ENCODE measurements around the gene LDLRAD3. TPM values are rescaled to one million over a fixed set of nuclear protein-coding genes. Genes with fewer than 3 reads are reported as not detected.

The LDLRAD3 gene
- total RNA-seq, 1 experiment from 2014 or later, result 19.0 TPM

DNA sequence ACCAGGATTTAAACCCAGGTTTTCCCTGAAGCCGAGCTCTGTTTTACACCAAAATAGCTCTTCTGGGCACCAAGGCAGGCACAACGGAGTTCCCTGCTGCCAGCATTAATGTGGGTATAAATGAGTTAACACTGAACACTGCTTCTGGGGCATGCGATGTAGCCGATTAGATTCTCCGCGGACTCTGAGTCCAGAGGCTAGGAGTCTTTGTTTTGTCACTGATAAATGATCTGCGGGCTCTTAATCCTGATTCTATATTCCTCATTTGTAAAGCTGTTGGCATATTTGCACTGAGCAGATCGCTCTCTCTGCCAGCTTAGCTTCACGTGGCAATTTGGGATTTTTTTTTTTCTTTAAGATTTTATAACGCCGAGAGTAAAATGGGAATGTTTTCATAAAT lies 16.8 kb upstream of the LDLRAD3 start:
- Histone ChIP-seq H3K9me2 (ENCODE audit: insufficient read depth) (no peaks in the 10 kb centered on the region), H3K4me2 (ENCODE audit: low read length) (no peak overlapping the region), H3K9me3 (ENCODE audit: control insufficient read depth in 1 of 2, insufficient read depth in 1 of 2, low read depth in 1 of 2, low read length in 2 of 2) (no peaks in the 10 kb centered on the region), H3K79me2 (ENCODE audit: insufficient read depth, low read length) (no peaks in the 10 kb centered on the region), H3K9ac (ENCODE audit: low read length) (no peak overlapping the region), H4K20me1 (ENCODE audit: insufficient read depth) (no peaks in the 10 kb centered on the region), H3K27me3 (ENCODE audit: insufficient read depth, low read length) (0 out of 2 replicates have a peak, but pooled peaks cover 3% of the 10 kb centered on the region), H3K4me1 (ENCODE audit: control insufficient read depth in 1 of 2, insufficient read depth in 2 of 2, low read length in 2 of 2) (peaks cover 6 to 10% of the 10 kb centered on the region in 2 experiments), H2AFZ (ENCODE audit: low read depth, low read length, poor library complexity, severe bottlenecking) (peak overlapping the region; percentile 70), H3K27ac (ENCODE audit: low read depth, low read length) (no peak overlapping the region), H3K36me3 (ENCODE audit: control insufficient read depth in 1 of 2, insufficient read depth in 2 of 2, low read length in 2 of 2) (no peaks in the 10 kb centered on the region), H3K4me3 (replicated peaks in 1 of 2; ENCODE audit: low read depth in 1 of 2, low read length in 2 of 2) (no peak overlapping the region)
- CTCF ChIA-PET, result interaction anchor here (1.1 kb wide), 1 partner anchor 105 kb away, joined by 3 read pairs; no protein-coding TSS in a partner anchor
- no peak for ATAC-seq
- intact Hi-C loops (cut with micrococcal nuclease), result no loop called here
- TF ChIP-seq CEBPB (IDR thresholded peaks at IDR 0.05; ENCODE audit: low read depth) (no peak), ZNF274 (IDR thresholded peaks at IDR 0.05; ENCODE audit: low read depth, low read length) (no peak), SRF (IDR thresholded peaks at IDR 0.05; ENCODE audit: low read depth) (no peak), RAD21 (IDR thresholded peaks at IDR 0.05; ENCODE audit: low read depth) (no peak), EZH2phosphoT487 (IDR thresholded peaks at IDR 0.05; ENCODE audit: borderline replicate concordance) (no peak), ATF3 (IDR thresholded peaks at IDR 0.05) (no peak), EGR1 (IDR thresholded peaks at IDR 0.05; ENCODE audit: low read depth) (no peak), JUND (IDR thresholded peaks at IDR 0.05) (no peak), POLR2AphosphoS5 (IDR thresholded peaks at IDR 0.05; ENCODE audit: low read depth, low read length) (no peak), YY1 (IDR thresholded peaks at IDR 0.05; ENCODE audit: extremely low read depth, insufficient replicate concordance, low read depth, low read length) (no peak)
- no TSS peak for BruUV-seq (replicated peaks)
- POLR2A ChIA-PET, result no interaction called here
- RAD21 ChIA-PET (ENCODE audit: low non-redundant PET in 1 of 2, low total read pairs in 2 of 2, uncharacterized antibody in 2 of 2, unreplicated experiment in 2 of 2), result interaction anchor here in 1 of 2 experiments (0.6 kb wide), 1 partner anchor 11 kb away, joined by 5 read pairs; no protein-coding TSS in a partner anchor
- DNase-seq (ENCODE audit: low read depth, low spot score), result no peak

GRCh38 chr11:35927682-35928081 lies 16.2 kb upstream of the LDLRAD3 start:
- H3K9ac ChIP-seq (ENCODE audit: low read length), result no peak overlapping the region
- intact Hi-C loops (cut with micrococcal nuclease), result no loop called here
- no peaks in the 10 kb centered on the region for H3K36me3 ChIP-seq (ENCODE audit: control insufficient read depth in 1 of 2, insufficient read depth in 2 of 2, low read length in 2 of 2)
- H3K4me2 ChIP-seq (ENCODE audit: low read length), result peak overlapping the region; percentile 54
- H4K20me1 ChIP-seq (ENCODE audit: insufficient read depth), result no peaks in the 10 kb centered on the region
- no peaks in the 10 kb centered on the region for H3K79me2 ChIP-seq (ENCODE audit: insufficient read depth, low read length)
- ATAC-seq, result peak; percentile 85
- H2AFZ ChIP-seq (ENCODE audit: low read depth, low read length, poor library complexity, severe bottlenecking), result peak overlapping the region; percentile 70
- no peak overlapping the region for H3K27ac ChIP-seq (ENCODE audit: low read depth, low read length)
- DNase-seq (ENCODE audit: low read depth, low spot score), result no peak
- H3K9me3 ChIP-seq (ENCODE audit: control insufficient read depth in 1 of 2, insufficient read depth in 1 of 2, low read depth in 1 of 2, low read length in 2 of 2), result no peaks in the 10 kb centered on the region
- POLR2A ChIA-PET, result no interaction called here
- no peak overlapping the region for H3K4me3 ChIP-seq (replicated peaks in 1 of 2; ENCODE audit: low read depth in 1 of 2, low read length in 2 of 2)
- no peaks in the 10 kb centered on the region for H3K9me2 ChIP-seq (ENCODE audit: insufficient read depth)
- peaks cover 6 to 10% of the 10 kb centered on the region in 2 experiments for H3K4me1 ChIP-seq (ENCODE audit: control insufficient read depth in 1 of 2, insufficient read depth in 2 of 2, low read length in 2 of 2)
- 0 out of 2 replicates have a peak, but pooled peaks cover 5% of the 10 kb centered on the region for H3K27me3 ChIP-seq (ENCODE audit: insufficient read depth, low read length)
- no peak for TF ChIP-seq RAD21 (IDR thresholded peaks at IDR 0.05; ENCODE audit: low read depth)
- no peak for TF ChIP-seq REST (IDR thresholded peaks at IDR 0.05; ENCODE audit: low read depth)
- TF ChIP-seq JUND (IDR thresholded peaks at IDR 0.05), result peak; percentile 41
- no peak for TF ChIP-seq ZNF274 (IDR thresholded peaks at IDR 0.05; ENCODE audit: low read depth, low read length)
- TF ChIP-seq SIN3A (IDR thresholded peaks at IDR 0.05; ENCODE audit: low read depth), result 0 out of 2 replicates have a peak, but pooled peaks have one; percentile 20
- TF ChIP-seq FOSL1 (IDR thresholded peaks at IDR 0.05; ENCODE audit: low read depth), result peak; percentile 47; the same call in 1 of the 2 replicates
- TF ChIP-seq SP1 (IDR thresholded peaks at IDR 0.05; ENCODE audit: low read depth), result 0 out of 2 replicates have a peak, but pooled peaks have one; percentile 30
- TF ChIP-seq MAX (IDR thresholded peaks at IDR 0.05), result peak; percentile 69
- TF ChIP-seq CEBPB (IDR thresholded peaks at IDR 0.05; ENCODE audit: low read depth), result peak; percentile 99
- RAD21 ChIA-PET (ENCODE audit: low non-redundant PET in 1 of 2, low total read pairs in 2 of 2, uncharacterized antibody in 2 of 2, unreplicated experiment in 2 of 2), result no interaction called here
- CTCF ChIA-PET, result interaction anchor here (1.1 kb wide), 1 partner anchor 106 kb away, joined by 3 read pairs; no protein-coding TSS in a partner anchor
- BruUV-seq (replicated peaks), result no TSS peak
